Vagina (tissue), 2 donors: ENCODE results near the gene SDCBP2.

Experiments
- CTCF ChIP-seq, 3 experiments: fragments of 450-650 bp in 2 of 3; fragments of 200-600 bp in 1 of 3; sonication (generic) in 1 of 3; IDR thresholded peaks; one replicate each; pipeline ENCODE4 v1.5.1; 2017 to 2019; ENCODE audit warnings: antibody characterized with exemption in 3 of 3, mild to moderate bottlenecking in 2 of 3, moderate library complexity in 2 of 3
- POLR2A ChIP-seq, 2 donors: fragments of 450-650 bp; IDR thresholded peaks; one replicate each; pipeline ENCODE4 v1.6.1; 2017; ENCODE audit warnings: antibody characterized with exemption in 2 of 2, mild to moderate bottlenecking in 2 of 2, moderate library complexity in 2 of 2

GRCh38 chr20:1305712-1306111 lies 23.2 kb downstream of the SDCBP2 start:
- TF ChIP-seq CTCF (IDR thresholded peaks at IDR 0.05) = no peak
- TF ChIP-seq POLR2A (IDR thresholded peaks at IDR 0.05) = no peak
